HS-5 (cell line): ENCODE results near the gene ZNF215.
"Not testable (repeated sequence)": the region's sequence is repeated elsewhere in the genome, so short reads cannot be mapped to it uniquely, and the experiment has no call there.

Experiments
- DNase-seq: peaks from one replicate; pipeline ENCODE4 v3.0.0-alpha.2; 2012; ENCODE audit warnings: low read depth

ZNF215 gene

DNA sequence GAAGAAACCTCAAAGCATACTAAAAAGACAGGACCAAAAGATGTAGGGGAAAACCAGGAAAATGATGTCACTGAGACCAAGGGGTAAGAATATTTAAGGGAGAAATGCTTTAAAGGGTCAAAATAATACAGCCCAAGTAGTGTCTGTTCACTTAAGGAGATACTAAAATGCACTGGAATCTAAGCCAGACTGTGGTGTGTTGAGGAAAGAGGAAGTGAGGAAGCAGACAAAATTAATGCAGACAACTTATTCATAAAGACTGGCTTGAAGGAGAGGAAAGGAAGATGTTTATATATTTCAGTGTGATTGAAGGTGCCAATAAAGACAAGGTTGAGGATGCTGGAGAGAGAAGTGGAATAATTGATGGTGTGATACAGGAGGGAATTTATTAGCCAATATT is 15.7 kb downstream of the ZNF215 start:
- DNase-seq: no peak

DNA sequence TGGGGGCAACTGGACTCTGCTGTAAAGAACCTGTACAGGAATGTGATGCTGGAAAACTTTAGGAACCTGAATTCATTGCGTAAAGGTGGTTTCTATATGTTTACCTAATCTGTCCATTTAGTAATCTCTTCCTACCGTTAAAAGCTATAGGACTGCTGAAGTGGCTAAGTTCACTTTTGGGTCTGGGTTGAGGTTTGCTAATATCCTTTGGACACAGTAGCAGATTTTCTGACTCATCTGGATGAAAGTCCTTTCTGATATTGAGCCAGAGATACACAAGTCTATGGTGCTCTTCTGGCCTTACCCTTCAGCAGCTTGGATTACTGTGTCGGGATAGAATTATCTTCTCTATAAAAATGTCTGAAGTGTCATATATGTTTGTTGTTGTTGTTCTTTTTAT is 16.9 kb downstream of the ZNF215 start:
- no peak for DNase-seq

DNA sequence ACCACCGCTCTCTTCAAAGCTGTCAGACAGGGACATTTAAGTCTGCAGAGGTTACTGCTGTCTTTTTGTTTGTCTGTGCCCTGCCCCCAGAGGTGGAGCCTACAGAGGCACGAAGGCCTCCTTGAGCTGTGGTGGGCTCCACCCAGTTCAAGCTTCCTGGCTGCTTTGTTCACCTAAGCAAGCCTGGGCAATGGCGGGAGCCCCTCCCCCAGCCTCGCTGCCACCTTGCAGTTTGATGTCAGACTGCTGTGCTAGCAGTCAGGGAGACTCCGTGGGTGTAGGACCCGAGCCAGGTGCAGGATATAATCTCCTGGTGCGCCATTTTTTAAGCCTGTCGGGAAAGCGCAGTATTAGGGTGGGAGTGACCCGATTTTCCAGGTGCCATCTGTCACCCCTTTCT is 28.0 kb downstream of the ZNF215 start:
- DNase-seq: not testable (repeated sequence)

DNA sequence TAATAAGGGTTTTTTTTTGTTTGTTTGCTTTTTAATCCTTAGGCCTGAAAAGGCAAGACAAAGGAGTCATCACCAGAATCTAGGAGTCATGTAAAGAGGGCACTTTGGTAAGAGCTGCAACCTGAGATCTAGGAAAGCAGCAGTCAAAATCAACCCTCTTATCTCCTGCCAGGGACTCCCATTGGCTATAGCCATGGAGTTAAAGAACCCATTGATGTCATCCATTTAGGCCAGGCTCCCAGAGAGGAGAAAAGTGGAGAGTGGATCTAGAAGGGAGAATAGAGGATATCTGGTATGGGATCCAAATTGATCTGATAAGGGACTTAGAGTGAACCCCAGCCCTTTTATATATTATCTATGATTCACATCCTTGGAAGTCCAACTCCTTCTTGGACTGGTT is 35.9 kb downstream of the ZNF215 start:
- no peak for DNase-seq

DNA sequence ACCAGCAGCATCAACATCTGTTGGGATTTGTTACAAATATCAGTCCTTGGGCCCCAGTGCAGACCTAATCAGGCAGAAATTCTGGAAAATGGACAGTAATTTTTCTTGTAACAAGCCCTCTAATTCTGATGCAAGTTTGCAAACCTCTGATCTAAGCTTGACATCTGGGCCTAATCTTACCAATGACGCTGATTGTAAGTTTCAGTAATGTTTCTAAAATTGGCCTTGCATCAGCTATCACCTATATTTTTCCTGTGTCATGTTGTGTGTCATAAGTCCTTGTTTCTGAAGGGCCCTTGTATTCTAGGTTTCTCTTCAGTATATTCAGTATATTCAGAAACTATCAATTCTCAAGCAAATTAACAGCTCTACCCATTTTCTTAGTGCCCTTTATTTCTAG is 36.4 kb downstream of the ZNF215 start:
- DNase-seq: no peak

DNA sequence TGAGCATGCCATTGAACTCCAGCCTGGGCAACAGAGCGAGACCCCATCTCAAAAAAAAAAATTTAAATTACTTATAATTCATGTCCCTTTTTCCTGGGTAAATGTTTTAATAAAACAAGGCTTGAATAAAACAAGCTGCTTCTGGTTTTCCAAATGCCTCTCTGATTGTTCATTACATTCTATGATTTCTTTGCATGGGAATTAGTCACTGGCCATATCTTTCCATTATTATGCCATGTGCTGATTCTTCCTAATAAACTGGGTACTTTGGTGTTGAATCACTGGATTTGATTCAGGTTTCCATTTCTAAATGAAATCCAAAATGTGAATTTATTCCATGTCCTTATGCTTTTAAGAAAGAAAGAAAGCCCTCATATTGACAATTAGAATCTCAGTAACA is 42.6 kb downstream of the ZNF215 start:
- DNase-seq: peak; percentile 38

DNA sequence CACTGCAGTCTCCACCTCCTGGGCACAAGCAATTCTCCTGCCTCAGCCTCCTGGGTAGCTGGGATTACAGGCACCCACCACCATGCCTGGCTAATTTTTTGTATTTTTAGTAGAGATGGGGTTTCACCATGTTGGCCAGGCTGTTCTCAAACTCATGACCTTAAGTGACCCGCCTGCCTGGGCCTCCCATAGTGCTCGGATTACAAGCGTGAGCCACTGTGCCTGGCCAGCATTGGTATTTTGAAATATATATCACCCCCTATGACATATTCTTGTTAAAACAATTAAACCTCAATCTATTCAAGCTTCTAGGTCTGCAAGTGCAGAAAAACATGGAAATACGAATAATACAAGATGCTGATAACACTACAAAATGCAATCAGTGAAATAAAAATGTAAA is 43.6 kb downstream of the ZNF215 start:
- DNase-seq: not testable (repeated sequence)

DNA sequence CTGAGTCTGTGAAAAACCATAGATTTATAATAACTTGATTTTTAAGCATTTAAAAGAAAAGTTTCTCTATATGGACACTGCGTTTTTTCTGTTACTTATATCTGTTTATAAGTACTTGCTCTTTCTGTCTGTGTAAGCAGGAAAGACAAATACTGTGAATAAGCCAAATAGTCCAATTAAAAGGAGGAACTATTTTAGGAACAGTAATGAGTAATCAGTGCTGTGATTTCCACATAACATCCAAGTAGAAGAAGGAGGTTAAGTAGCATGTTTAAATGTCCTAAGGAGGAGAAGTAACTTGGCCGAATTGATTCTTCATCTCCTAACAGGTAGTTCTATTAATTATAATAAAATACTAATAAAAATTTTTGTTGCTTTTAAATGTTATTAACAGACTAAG is 53.1 kb downstream of the ZNF215 start:
- no peak for DNase-seq

DNA sequence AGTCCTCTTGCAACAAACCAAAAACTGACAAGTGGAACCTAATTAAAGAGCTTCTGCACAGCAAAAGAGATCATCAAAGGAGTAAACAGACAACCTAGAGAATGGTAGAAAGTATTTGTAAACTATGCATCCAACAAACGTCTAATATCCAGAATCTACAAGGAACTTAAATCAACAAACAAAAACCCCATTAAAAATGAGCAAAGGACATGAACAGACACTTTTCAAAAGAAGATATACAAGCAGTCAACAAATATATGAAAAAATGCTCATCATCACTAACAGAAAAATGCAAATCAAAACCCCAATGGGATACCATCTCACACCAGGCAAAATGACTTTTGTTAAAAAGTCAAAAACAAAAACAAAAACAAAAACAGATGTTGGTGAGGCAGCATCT is 60.3 kb downstream of the ZNF215 start:
- DNase-seq: no peak

DNA sequence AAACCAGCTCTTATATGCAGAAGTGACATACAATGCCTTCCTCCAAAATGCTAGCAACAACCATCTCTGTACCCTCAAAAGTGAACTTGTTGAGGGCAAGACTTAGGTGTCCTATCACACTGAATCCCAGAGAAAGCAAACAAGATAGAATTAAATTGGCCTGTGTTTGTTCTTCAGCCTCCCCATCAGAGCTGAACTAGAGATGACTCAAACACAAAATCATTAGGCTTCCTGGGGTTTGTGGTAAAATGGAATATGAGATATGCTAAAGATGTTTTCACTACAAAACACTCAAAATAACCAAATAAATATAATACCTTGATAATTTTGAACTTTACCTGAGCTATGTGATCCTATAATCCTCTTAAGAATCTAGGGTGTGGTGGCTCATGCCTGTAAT is 62.3 kb downstream of the ZNF215 start:
- no peak for DNase-seq

DNA sequence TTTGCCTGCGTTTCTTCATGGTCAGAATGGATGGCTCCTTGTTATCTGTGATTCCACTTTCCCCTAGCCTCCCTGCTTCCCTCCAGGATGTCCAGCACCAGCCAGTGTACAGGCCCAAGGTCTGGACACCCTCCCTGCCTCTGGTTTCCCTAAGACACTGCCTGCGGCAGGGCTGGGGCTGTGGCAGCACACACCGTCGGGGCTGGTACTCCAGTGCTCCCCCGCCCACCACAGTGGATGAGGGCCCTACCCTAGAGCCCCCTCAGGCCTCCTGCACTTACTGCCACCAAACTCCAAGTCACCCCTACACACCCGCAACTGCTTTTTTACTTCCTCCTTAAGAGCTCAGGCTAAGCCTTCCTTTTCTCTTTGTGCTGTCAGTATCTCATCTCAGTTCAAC is 65.0 kb downstream of the ZNF215 start:
- no peak for DNase-seq

DNA sequence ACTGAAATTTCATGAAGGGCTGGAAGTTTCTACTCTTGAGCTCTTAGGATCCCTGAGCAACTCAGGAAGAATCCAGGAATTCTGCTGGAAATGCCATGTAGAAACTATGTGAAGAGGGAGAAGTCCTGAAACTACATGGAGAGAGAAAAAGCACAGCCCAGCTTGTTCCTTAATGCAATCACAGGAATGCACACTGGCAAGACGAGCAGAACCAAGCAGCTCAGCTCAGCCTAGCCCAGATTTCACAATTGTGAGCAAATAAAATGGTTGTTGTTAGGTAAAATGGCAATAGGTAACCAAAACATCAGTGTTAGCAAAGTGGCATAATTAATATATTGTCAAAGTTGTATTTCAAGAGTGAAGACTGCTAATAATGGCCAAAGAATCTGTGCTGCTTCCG is 65.8 kb downstream of the ZNF215 start:
- no peak for DNase-seq

DNA sequence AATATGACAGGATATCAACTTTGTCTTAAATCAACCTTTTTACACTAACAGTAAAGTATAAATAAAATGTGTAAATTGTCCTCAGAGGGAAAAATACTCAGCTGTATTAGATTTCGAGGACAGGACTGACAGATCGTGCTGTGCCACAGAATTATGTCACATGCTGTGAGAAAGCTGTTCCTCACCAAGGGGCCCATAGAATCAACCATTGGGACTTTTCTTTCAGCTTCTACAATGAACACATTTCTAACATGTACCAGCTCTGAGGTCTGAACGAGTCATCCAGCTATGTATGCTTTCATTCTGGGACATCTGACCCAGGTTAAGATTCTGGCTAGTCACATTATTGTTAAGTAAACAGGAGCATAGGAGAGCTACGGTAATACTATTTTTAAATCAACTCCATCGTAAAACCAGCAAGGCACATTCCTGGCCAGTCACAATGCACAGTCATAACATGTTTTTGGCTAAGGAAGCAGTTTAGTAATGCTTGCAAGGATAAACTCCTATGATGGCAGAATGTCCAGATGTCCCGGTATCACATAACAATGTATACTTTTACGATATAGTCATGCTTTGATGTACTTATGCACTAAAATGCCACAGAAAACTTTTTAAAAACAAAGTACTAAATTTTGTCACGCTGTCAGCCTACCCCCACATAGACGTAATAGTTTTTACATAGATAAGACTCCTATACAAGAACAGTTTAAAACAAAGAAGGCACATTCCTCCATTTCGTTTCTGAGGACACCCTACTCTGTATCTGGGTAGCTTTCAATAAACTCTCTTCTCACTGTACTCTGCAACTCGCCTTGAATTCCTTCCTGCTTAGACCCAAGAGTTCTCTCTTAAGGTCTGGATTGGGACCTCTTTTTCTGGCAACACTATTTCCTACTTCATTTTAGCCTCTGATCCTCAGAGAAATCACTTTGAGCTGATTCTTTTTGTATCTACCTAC is 66.5 kb downstream of the ZNF215 start:
- peak; percentile 92 for DNase-seq

DNA sequence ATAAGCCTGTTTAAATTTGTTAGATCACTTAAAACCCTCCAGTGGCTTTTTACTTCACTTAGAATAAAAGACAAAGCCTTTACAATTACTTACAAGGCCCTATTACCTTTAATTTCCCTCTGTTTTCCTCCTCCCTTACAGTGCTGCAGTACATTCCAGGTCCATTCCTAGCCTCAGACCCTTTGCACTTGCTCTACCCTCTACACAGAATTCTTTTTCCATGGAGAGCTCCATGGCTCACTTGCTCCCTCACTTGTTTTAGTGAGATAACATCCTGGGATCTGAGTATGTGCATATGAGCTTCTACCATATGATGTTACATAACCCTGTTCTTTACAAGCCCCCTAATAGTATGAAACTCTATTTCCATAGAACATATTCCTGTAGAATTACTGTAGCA is 69.5 kb downstream of the ZNF215 start:
- DNase-seq: no peak

DNA sequence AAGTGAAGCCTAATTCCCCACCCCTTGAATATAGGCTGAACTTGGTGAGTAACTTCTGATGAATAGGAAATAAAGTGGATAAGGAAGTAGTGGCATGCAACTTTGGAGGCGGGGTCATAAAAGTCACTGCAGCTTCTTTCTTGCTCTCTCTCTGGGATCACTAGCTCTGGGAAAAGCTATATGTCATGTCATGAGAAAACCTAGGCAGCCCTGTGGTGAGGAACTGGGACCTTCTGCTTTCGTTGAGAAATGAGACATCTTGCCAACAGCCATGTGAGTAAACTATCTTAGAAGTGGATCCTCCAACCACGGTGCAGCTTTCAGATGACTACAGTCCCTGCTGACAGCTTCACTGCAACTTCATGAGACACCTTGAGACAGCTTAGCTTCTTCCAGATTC is 78.3 kb downstream of the ZNF215 start:
- DNase-seq: peak; percentile 45
